SK-N-MC (cell line): ENCODE results near the gene REPS2.

Experiments
- EZH2 ChIP-seq: fragments of 200-600 bp; sonication (generic); IDR thresholded peaks from one replicate; pipeline ENCODE4 v1.6.1; 2017; ENCODE audit warnings: antibody characterized with exemption
- POLR2AphosphoS5 ChIP-seq: IDR thresholded peaks from 2 replicates; pipeline ENCODE4 v1.6.1; 2012; ENCODE audit warnings: mild to moderate bottlenecking, low read depth, low read length, borderline replicate concordance

- TF ChIP-seq EZH2: no peak
- no peak for TF ChIP-seq POLR2AphosphoS5
Measured at GRCh38 chrX:16994736-16995135, 48.3 kb downstream of the REPS2 start.
